Effector CD8-positive, alpha-beta T cell (primary cell): ENCODE data around the gene ENDOG.
A peak's percentile ranks its signal among the peaks of the same experiment; 100 is the strongest.
"Not testable (repeated sequence)": the region's sequence is repeated elsewhere in the genome, so short reads cannot be mapped to it uniquely, and the experiment has no call there.

Experiments used
- DNase-seq: peaks from one replicate; lab custom pipeline; 2025; lab: John Stamatoyannopoulos, UW

Gene ENDOG

GRCh38 chr9:128828719-128829452 is 10.6 kb downstream of the ENDOG start:
- no peak for DNase-seq

GRCh38 chr9:128829477-128830251 is 11.4 kb downstream of the ENDOG start, which contains the start of gene SPOUT1:
TSS of gene SPOUT1 (minus strand) at chr9:128829794. CDS start at chr9:128829780, 14 bp downstream.
- DNase-seq: peak; percentile 90

GRCh38 chr9:128833696-128834095 is 15.4 kb downstream of the ENDOG start:
- DNase-seq: no peak

GRCh38 chr9:128835246-128836210 is 17.2 kb downstream of the ENDOG start:
- DNase-seq: no peak

GRCh38 chr9:128836509-128837145 is 18.3 kb downstream of the ENDOG start:
- no peak for DNase-seq

- DNase-seq: no peak
These were observed 20.0 kb downstream of the ENDOG start for GRCh38 chr9:128838338-128838737.

GRCh38 chr9:128840524-128840923 is 22.2 kb downstream of the ENDOG start:
- no peak for DNase-seq

GRCh38 chr9:128841694-128842492 is 23.6 kb downstream of the ENDOG start:
- no peak for DNase-seq

GRCh38 chr9:128843171-128843570 is 24.9 kb downstream of the ENDOG start:
- DNase-seq: not testable (repeated sequence)

GRCh38 chr9:128845186-128845931 is 27.1 kb downstream of the ENDOG start:
- DNase-seq: no peak

GRCh38 chr9:128846680-128847030 is 28.4 kb downstream of the ENDOG start:
- DNase-seq: no peak

- DNase-seq: no peak
These were observed 29.5 kb downstream of the ENDOG start for GRCh38 chr9:128847803-128848202.

GRCh38 chr9:128851024-128851423 is 32.7 kb downstream of the ENDOG start:
- DNase-seq: not testable (repeated sequence)

GRCh38 chr9:128851779-128852600 is 33.7 kb downstream of the ENDOG start:
- DNase-seq: not testable (repeated sequence)

- not testable (repeated sequence) for DNase-seq
These were observed 34.3 kb downstream of the ENDOG start for GRCh38 chr9:128852646-128853045.

- not testable (repeated sequence) for DNase-seq
These were observed 36.2 kb downstream of the ENDOG start for GRCh38 chr9:128854454-128854853.

GRCh38 chr9:128858476-128858875 is 40.2 kb downstream of the ENDOG start:
- not testable (repeated sequence) for DNase-seq

GRCh38 chr9:128860937-128861336 is 42.6 kb downstream of the ENDOG start:
- DNase-seq: no peak

- no peak for DNase-seq
These were observed 43.2 kb downstream of the ENDOG start for GRCh38 chr9:128861501-128861900.
